Vagina (tissue), 2 donors: ENCODE data around the gene NMUR1. TPM values are rescaled to one million over a fixed set of nuclear protein-coding genes. Genes with fewer than 3 reads are reported as not detected.

Source experiments
- DNase-seq, 2 donors: peaks; one replicate each; pipeline ENCODE4 v3.0.0-alpha.2; 2017; ENCODE audit errors: extremely low spot score in 2 of 2
- H3K27ac ChIP-seq: fragments of 200-600 bp; sonication (generic); one replicate; pipeline ENCODE4 v1.5.1; 2019
- H3K27me3 ChIP-seq: fragments of 200-600 bp; sonication (generic); one replicate; pipeline ENCODE4 v1.5.1; 2019
- H3K36me3 ChIP-seq, 2 donors: fragments of 200-600 bp; sonication (generic); one replicate each; pipeline ENCODE4 v1.5.1; 2017 to 2019
- H3K4me1 ChIP-seq: fragments of 200-600 bp; sonication (generic); one replicate; pipeline ENCODE4 v1.5.1; 2019
- H3K4me3 ChIP-seq, 2 donors: fragments of 200-600 bp; sonication (generic); 1 replicate in 1 of 2; 2 replicates in 1 of 2; pipeline ENCODE4 v1.5.1; 2016 to 2019
- H3K9me3 ChIP-seq: fragments of 200-600 bp; sonication (generic); one replicate; pipeline ENCODE4 v1.5.1; 2019
- CTCF ChIP-seq, 3 experiments: fragments of 450-650 bp in 2 of 3; fragments of 200-600 bp in 1 of 3; sonication (generic) in 1 of 3; IDR thresholded peaks; one replicate each; pipeline ENCODE4 v1.5.1; 2017 to 2019; ENCODE audit warnings: antibody characterized with exemption in 3 of 3, mild to moderate bottlenecking in 2 of 3, moderate library complexity in 2 of 3
- POLR2A ChIP-seq, 2 donors: fragments of 450-650 bp; IDR thresholded peaks; one replicate each; pipeline ENCODE4 v1.6.1; 2017; ENCODE audit warnings: antibody characterized with exemption in 2 of 2, mild to moderate bottlenecking in 2 of 2, moderate library complexity in 2 of 2
- POLR2AphosphoS5 ChIP-seq, 2 donors: sonication (generic); formaldehyde crosslinking; IDR thresholded peaks; one replicate each; pipeline ENCODE4 v1.9.0; 2017; ENCODE audit warnings: antibody characterized with exemption in 2 of 2, mild to moderate bottlenecking in 2 of 2, low read depth in 1 of 2; ENCODE audit not compliant: insufficient read depth in 1 of 2
- intact Hi-C: fragments of 100-400 bp; cut with DNase I; formaldehyde crosslinking; loops from one replicate; pipeline ENCODE4 v1.15.1; 2023
- total RNA-seq: library from RNA; depleted of rRNA; stranded (reverse); fragments of >200 nt; gene quantifications from one replicate; pipeline ENCODE4 v1.2.3, GENCODE V29; 2016

The NMUR1 gene
- total RNA-seq, 1 donor from 2014 or later: not detected

GRCh38 chr2:231525248-231526163 is 4.7 kb downstream of the NMUR1 start:
- intact Hi-C loops: loop anchor here (10.0 kb wide), 1 partner anchor 69 kb away; the partner anchor contains the start of gene TEX44
- DNase-seq: no peak
- H3K27me3 ChIP-seq: peaks cover 7% of the 10 kb centered on the region
- no peak overlapping the region for H3K27ac ChIP-seq
- no peaks in the 10 kb centered on the region for H3K9me3 ChIP-seq
- H3K4me1 ChIP-seq: peaks cover 7% of the 10 kb centered on the region
- H3K4me3 ChIP-seq: no peak overlapping the region
- TF ChIP-seq POLR2AphosphoS5 (IDR thresholded peaks at IDR 0.05; ENCODE audit: insufficient read depth in 1 of 2, low read depth in 1 of 2) (no peak), CTCF (IDR thresholded peaks at IDR 0.05) (no peak), POLR2A (IDR thresholded peaks at IDR 0.05) (no peak)
- H3K36me3 ChIP-seq: no peaks in the 10 kb centered on the region

- peaks cover 1% of the 10 kb centered on the region for H3K4me1 ChIP-seq
- no peaks in the 10 kb centered on the region for H3K27me3 ChIP-seq
- no peak for DNase-seq
- no peak overlapping the region for H3K4me3 ChIP-seq
- H3K27ac ChIP-seq: no peak overlapping the region
- intact Hi-C loops: loop anchor here (10.0 kb wide), 1 partner anchor 70 kb away; the partner anchor contains the start of gene TEX44
- no peaks in the 10 kb centered on the region for H3K36me3 ChIP-seq
- no peaks in the 10 kb centered on the region for H3K9me3 ChIP-seq
- TF ChIP-seq CTCF (IDR thresholded peaks at IDR 0.05): no peak
- TF ChIP-seq POLR2A (IDR thresholded peaks at IDR 0.05): no peak
- TF ChIP-seq POLR2AphosphoS5 (IDR thresholded peaks at IDR 0.05; ENCODE audit: insufficient read depth in 1 of 2, low read depth in 1 of 2): no peak
Measured at GRCh38 chr2:231524477-231525247, 5.6 kb downstream of the NMUR1 start.

- Histone ChIP-seq H3K27ac (no peak overlapping the region), H3K27me3 (no peaks in the 10 kb centered on the region), H3K36me3 (no peaks in the 10 kb centered on the region), H3K4me1 (no peaks in the 10 kb centered on the region), H3K9me3 (no peaks in the 10 kb centered on the region), H3K4me3 (no peak overlapping the region)
- intact Hi-C loops: loop anchor here (10.0 kb wide), 1 partner anchor 71 kb away; the partner anchor contains the start of gene TEX44
- TF ChIP-seq POLR2A (IDR thresholded peaks at IDR 0.05) (no peak), POLR2AphosphoS5 (IDR thresholded peaks at IDR 0.05; ENCODE audit: insufficient read depth in 1 of 2, low read depth in 1 of 2) (no peak), CTCF (IDR thresholded peaks at IDR 0.05) (no peak)
- DNase-seq: no peak
Measured at GRCh38 chr2:231523451-231524285, 6.6 kb downstream of the NMUR1 start.

GRCh38 chr2:231522418-231523180 is 7.6 kb downstream of the NMUR1 start:
- DNase-seq: no peak
- Histone ChIP-seq H3K27me3 (no peaks in the 10 kb centered on the region), H3K36me3 (no peaks in the 10 kb centered on the region), H3K4me1 (no peaks in the 10 kb centered on the region), H3K4me3 (no peak overlapping the region), H3K27ac (no peak overlapping the region), H3K9me3 (no peaks in the 10 kb centered on the region)
- TF ChIP-seq CTCF (IDR thresholded peaks at IDR 0.05) (no peak), POLR2AphosphoS5 (IDR thresholded peaks at IDR 0.05; ENCODE audit: insufficient read depth in 1 of 2, low read depth in 1 of 2) (no peak), POLR2A (IDR thresholded peaks at IDR 0.05) (no peak)
- intact Hi-C loops: loop anchor here (10.0 kb wide), 1 partner anchor 72 kb away; the partner anchor contains the start of gene TEX44
